HCEC 1CT (cell line): Measurements from ENCODE around the gene GRB10.
A peak's percentile ranks its signal among the peaks of the same experiment; 100 is the strongest.

Experiments used
- DNase-seq: peaks from one replicate; pipeline ENCODE4 v3.0.0-alpha.2; 2017

Gene GRB10

DNA sequence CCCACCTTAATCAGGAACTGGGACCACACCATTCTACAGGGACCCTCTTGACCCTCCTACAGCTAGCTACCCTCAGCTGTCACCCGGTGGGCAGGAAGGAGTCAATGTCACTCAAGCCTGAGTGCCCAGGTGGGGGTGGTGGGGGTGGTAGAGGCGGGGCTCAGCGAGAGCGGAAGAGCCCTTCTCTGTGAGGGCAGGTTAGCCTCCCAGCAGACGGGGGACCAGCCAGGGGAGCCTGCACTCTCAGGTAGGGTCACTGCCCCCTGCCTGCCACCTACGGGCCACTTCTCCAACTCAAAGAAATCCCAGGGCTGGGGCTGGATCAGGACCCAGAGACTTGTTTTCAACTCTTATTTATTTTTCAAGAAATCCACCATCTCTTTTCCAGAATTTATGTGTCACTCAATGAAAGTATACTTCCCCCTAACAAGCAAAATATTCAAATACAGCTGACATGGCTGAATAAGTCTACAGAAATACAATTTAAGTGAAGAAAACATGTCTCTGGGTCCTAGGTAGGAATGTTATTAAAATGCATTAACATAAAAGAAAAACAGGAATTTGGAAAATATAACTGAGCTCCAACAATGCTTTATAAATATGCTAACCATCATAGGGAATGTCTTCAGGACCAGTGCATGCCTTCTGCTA lies 154.1 kb downstream of the GRB10 start:
- DNase-seq, result no peak

DNA sequence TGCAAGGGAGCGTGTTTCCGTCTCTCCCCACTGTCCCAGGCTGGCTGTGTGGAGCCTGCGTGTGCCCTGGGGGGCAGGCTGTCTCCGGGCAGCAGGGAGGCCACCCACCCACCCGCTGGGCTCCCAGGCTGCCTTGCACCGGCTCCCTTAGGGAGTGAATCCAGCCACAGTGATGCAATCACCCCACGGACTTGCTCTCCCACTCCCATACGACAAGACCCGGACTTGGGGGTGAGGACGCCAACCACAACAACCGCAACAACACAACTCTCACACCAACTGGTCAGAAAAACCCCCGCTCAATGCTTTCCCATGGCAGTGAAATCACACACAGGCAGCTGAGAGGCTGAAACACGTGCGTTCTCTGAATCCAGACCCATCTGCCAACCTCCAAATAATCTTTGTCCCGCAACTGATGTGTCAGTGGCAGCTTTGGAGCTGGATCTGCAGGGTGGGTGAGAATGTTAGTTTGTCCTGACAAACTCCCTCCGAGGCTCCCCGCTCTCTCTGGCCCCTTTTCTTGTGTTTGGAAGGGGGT lies 154.8 kb downstream of the GRB10 start:
- no peak for DNase-seq

DNA sequence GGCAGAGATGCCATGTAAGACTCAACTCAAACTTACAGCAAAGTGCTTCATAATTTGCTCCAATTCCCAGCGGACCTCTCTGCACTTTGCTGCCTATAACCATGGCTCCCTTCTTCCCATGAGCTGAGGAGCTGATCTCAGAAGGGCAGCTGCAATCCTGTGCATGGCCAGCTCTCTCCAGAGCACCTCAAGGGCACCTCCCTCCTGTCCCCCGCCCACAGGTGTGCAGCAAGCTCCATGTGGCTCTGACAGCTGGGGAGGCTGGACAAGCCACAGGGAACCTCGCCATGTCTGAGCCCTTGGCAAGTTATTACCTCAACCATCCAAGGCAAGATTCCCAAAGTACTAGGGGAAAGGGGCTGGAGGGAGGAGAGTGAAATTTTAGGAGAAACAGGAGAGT lies 156.4 kb downstream of the GRB10 start:
- DNase-seq, result no peak

DNA sequence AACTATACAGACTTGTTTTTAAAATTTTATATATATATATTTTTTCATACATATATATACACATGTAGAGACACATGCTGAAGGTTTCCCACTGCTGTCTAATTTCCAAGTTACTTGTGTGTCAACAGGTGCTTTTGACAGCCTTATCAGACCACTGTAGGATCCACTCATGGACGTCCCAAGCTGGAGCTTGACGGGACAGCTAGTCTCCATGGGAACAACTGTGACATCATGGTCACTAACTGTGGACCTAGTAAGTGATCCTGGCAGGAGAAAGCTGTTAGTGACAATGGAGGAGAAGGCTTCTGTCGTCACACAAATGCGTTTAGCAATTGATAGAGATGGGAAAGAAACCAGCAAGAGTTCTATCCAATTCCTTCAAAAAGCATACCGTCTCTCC lies 157.3 kb downstream of the GRB10 start:
- no peak for DNase-seq

DNA sequence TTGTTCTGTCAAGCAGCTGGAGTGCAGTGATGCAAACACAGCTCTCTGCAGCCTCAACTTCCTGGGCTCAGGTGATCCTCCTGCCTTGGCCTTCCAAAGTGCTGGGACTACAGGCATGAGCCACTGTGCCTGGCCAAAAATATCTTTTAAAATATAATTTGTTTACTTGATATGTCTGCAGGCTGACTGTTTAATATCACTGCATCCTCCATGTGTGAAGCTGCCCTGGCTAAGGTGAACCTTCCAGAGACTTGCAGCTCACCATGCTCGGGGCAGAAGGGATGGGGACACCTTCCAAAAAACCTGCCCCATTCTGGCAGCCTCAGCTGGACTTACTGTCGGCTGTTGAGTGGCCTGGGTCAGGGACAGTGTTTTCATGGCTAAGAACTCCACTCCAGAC lies 159.9 kb downstream of the GRB10 start:
- DNase-seq, result no peak

DNA sequence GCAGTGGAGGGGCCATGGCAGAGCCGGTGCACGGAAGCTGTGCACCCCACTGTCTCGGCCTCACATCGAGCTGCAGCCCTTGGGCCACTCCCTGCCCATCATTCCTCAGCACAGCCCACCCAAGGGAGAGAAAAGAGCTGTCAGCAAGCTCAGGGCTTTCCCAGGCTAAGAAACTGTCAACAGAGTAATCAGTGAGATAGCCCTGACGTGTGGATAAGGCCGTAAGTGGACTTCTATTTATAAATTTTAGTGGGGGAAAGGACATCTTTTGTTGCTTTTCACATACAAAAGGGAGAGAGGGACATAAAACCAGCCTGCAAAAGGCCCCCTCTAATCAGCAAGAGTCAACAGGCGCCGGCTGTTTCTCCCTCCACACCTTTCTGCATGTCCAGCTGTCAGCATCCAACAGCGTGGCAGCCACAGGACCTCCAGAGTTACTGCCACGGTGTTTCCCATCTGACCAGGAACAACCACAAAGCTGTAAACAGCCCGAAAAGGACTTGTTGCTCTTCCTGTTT lies 160.7 kb downstream of the GRB10 start:
- DNase-seq, result no peak

DNA sequence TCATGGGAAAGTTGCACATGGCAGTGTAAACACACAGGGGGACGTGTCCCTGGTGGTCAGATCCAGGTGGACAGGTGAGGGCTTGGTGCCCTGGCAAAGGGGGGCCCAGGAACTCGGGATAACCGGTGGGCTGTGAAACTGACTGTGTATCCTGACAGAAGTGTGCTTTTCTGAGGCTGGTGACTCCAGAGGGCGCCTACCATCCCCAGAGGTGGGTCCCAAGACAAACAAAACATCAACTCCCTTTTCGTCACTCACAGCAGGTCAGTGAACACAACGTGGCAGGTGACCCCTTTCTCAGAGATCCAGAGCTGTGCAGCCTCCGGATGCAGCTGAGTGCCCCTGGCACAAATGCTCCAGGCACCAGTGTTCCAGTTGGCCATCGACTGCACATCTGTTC lies 161.5 kb downstream of the GRB10 start:
- no peak for DNase-seq

DNA sequence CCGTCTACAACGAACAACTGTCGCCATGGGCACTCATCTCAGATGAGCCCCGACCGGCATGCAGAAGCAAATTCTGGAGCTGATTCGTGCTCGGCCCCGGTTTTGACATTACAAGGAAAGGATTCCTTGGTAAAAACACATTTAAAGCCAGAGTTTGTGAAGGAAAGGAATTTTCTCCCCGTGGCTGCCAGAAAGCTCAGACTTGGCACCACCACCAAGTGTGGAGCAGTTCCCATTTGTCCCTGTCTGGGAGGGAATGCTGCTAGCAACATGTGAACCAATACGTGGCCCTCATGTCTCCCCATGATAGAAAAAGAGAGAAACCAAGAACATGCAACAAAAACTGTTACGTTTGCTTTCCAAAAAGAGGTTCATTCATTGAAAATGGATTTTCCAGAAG lies 162.3 kb downstream of the GRB10 start:
- no peak for DNase-seq

DNA sequence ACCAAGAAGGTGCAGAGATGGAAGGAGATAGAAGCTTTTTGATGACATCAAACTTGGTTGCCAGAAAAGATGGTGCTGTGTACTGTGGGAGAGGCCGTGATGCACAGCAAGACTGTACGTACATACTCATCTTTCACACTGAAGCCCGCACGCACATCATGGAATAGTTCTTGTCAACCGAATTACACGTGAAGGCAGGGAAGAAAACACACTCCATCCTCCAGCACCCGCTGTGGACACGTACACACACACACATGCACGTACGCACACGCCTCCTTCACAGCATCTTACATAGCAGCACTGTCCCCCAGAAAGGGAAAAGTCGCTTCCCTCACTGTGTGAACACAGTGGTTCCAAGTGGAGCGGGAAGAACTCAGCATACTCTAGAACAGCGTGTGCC lies 163.0 kb downstream of the GRB10 start:
- DNase-seq, result no peak

DNA sequence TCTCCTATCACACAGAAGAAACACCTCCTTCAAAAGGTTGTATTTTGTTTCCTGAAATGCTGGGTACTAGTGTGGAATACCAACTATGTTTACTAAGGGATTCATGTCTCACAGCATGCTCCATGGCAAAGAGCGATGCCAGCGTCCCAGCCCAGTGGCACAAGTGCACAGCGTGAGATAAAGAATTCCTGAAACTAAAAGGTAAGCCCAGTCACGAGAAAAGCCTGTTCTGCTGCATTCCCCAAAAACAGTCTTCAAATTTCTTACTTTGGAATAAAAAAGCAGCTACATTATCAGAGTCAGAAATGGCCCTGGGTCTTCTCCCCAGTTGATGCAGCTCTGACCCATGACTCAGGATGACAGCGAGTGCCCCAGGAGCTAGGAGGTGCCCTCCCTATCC lies 164.4 kb downstream of the GRB10 start:
- no peak for DNase-seq

DNA sequence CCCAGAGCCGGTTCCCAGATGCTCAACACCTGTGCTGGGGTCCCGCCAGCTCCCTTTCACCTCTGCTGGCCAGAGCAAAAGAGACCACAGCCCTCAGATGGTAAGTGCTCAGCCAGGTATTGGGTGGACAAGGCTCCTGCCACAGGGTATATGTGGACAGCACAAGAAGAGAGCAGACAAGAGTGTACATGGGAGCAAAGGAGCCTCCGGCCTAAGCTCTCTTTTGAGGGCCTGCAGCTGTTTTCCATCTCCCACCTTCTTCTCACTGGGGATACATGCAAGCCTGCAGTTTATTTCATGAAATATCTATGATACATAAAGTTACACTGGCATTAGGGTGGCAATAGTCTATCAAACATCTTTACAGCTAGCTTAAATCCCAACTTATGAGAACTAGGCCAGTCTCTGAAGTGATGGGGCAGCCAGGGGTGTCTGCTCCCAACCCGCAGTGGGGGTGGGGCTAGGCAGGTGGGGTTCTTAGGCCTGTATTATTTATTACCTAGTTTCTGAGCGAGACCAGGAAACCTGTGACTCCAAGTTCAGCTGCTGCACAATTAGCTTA lies 167.1 kb downstream of the GRB10 start:
- DNase-seq, result no peak

DNA sequence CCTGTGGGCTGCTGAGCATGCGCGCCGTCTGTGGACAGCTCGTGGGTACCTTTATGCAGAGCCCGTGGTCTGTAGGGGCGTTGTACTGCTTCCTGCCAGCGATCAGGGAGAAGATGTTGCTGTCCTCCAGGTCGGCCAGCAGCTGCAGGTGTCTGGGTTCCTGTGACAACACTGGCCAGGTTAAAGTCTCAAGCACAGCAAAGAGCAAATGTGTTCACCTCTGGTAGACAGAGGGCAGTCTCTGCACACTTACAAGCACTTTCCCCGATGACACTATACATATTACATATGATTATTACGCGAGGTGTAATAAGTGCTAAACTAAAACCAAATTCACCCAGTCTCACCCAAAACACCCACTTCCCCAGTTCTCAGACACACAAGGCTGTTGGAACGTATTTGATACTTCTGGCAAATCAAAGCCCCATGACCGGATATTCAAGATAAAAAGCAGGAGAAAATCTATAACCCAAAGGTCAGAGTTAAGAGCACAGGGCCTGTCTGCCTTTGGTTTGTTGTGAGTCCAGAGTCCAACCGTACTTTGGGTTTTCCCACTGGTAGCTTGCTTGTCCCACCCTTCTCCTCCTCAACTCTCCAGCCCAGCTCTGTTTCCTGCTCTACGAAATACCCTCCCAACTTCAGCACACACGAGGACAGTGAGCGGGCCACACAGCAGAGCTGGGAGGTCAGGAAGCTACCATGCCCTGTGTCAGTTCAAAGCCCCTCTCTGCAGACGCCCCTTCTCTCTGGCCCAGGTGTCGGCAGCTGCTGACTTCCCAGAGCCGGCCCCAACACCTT lies 167.8 kb downstream of the GRB10 start:
- peak; percentile 14 for DNase-seq

DNA sequence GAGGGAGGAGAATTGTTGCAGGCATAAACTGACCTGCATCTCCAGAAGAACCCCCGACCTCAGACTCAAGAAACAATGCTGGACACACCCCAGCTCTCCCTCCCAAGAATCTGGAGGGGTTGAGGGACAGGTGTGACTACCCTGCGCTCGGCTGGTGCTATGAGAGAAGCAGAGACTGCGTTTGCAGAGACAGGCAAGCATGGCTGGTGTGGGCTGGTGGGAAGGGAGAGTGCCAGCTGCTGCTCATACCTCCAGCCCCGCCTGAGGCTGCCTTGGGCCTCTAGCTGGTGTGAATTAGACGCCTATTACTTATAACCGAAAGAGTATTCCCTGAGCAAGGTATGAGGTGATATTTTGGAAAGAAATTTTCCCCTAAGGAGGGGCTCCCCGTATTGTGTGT lies 169.2 kb downstream of the GRB10 start:
- DNase-seq, result no peak

DNA sequence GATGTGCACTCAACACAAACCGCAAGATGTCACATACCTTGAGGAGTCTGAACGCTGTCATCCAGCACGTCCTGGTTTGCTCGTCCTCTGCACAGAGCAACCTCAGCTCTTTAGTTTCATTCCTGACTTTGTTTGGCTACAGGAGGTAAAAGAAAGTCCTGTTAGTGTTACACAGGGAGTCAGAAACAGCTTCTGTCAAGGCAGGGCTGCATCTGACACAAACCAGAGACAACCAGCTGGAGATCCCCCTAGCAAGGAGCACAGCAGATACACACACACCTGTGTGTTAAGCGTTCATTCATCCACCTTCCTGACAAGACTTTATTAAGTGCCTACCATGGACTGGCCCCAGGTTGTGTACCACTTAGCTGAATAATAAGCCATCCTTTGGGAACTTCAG lies 170.0 kb downstream of the GRB10 start:
- DNase-seq, result no peak

DNA sequence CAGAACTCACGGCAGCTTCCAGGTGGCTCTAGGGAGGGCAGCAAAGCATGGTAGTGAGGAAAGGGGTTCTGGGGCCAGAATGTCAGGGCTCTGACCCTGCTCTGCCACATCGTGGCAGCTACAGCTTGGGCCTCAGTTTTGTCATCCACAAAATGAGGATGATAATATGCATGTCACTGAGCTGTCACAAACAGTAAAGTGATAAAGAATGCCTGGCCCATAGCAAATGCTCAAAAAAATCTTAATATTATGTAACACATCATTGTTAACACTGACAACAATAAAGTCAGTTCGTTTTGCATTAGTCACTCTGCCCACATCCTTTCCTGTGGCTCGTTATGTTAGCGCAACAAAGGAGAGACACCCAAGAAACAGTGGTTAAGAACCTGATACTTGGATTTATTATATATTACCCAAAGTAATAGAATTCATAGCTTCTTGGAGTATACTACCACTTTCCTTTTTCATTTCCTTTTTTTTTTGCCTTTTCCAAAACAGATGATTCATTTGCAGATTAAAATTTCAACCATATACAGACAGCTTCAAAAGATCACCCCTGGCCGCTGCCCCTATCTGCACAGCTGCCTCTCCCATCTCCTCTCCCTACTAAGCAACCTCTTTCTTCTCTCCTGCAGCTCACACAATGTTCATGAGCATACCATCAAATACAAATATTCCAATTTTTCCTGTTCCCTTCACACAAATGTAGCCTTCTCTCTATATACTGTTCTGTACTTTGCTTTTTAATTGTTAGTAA lies 172.0 kb downstream of the GRB10 start:
- DNase-seq, result peak; percentile 66

DNA sequence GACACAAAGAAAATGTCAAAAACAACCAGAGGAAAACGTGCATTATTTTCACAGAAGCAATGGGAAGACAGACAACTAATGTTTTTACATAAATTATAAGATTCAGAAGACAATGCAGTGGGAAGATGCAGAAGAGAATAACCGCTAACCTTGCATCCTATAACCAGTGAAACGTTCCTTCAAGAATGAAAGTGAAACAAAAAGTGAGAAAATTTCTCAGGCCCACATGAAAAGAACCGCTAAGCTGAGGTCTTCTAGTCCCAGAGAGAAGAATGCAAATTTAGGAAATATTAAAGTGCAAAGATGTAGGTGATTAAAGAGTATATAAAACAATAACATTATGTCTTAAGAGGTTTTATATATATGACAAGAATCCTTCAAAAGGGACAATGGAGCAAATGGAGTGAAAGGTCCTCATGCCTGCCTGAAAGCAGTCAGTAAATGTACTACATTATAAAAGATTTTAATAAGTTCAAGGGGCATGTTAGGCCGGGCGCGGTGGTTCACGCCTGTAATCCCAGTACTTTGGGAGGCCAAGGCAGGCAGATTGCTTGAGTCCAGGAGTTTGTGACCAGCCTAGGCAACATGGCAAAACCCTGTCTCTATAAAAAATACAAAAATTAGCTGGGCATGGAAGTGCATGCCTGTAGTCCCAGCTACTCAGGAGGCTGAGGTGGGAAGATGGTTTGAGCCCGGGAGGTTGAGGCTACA lies 174.3 kb downstream of the GRB10 start:
- no peak for DNase-seq

DNA sequence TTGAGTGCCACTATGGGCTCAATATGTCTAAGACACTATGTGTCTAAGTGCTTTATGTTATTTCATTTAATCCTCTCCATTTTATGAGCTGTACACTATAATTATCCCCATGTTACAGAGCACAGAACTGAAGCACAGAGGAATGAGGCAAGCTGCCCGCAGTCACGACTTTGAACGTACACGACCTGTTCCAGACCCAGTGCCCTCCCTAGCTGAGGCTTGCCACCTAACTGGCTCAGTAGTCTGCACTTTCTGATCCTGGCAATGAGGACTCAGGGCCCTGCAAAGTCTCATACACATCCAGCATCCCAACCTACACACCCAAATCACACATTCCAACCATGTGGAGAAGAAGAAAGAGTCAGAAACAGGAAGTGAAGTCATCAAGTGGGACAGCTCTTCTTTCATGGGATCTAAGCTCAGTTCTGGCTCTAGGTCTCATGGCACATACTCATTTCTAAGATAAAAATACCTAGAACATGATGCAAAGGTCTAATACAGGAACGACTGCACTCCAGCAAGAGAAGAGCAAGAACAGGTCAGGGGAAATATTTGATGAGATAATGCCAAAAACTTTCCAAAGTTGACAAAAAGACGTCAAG lies 175.1 kb downstream of the GRB10 start:
- no peak for DNase-seq

DNA sequence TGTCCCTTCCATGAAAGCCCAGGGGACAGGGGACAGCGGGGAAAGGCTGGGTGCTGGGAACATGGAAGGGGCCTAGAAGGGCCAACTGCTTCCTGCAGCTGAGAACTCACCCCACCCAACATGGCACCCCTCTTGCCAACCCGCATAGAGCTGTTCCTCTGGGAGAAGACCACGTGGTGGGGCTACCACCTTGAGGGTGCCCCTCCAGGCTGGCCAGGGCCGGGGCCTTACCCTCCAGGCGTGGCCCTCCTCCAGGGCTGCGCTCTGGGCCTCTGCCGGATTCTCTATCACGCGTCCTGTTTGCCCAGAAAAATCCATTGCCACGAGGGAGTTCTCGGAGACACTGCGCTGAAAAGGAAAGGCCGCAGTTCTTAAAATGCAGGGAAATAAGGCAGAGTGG lies 177.6 kb downstream of the GRB10 start:
- DNase-seq, result no peak

DNA sequence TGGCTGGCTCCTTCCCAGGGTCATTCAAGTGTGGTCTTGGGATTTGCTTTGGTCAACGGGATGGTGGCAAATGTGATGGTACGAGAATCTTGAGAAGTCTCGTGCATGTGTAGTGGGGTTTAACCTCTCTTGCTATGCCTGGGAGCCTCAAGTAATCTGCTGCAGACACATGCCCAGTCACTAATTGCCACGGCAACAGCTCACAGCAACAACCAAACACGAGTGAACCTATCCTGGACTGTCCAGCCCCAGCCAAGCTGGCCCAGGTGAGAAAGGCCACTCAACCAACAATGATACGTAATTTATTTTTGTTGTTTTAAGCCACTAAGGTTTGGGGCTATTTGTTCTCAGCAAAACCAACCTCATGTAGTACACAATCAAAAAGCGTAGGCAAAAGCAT lies 179.4 kb downstream of the GRB10 start:
- no peak for DNase-seq

DNA sequence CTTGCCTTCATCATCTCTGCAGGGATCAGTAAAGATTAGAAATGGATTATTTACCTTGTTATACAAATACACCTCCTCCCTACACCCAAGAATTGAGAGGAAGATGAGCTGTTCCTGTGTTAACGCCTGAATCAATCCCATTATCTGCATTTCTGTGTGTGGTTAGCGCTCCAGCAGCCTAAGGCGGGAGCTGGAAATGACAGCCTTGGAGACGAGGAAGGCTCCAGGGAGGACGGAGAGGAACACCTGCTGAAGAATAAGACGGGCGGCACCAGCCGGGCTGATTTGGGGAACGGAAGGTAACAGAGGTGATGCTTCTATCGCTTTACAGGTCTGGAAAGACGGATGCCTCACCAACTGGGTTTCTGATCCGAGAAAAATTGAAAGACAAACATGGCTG lies 183.3 kb downstream of the GRB10 start:
- DNase-seq, result no peak

DNA sequence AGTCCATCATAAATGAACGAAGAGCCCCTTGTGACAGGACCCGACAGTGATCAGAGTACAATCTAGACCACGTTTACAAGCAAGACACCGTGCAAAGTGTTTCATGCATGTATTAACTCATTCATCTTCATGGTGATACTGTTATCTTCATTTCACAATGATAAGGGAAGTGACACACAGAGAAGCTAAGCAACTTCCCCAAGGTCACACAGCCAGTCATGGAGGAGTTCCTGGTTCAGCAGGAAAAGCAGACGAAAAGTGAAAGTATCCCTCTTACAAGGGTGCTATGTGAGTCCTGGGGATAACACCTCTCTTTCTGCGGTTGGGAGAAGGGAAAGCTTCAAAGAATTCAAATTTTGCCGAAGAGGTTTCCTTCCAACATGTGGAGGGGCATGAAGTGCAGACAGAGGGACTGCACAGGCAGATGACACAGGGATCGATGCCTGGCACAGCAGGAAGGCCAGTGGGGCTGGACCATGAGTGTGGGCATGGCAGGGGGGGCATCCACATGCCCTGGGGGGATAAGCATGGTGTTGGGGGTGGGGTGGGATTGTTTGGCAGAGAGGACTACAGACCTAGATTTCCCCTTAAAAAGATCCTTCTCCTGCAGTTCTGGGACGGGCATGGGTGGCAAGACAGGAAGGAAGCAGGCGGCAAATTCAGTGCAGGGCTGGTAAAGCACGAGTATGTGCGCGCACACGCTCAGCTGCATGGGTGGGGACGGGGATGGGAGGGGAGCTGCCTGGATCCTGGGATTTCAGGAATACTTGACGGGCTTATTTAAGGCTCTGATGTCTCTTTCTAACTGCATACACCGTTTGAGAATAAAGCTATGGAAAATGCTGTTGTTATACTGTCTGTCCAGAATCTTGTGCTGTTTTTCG lies 184.0 kb downstream of the GRB10 start:
- DNase-seq, result no peak
